GM12878 (cell line): ENCODE results near the gene PIK3C2B. TPM values are rescaled to one million over a fixed set of nuclear protein-coding genes. Genes with fewer than 3 reads are reported as not detected.

Source experiments
- ATAC-seq: fragments of 200-7000 bp; cut with Tn5 transposase; 3 replicates; pipeline ENCODE4 v1.9.1; 2020; ENCODE audit warnings: mild to moderate bottlenecking, moderate library complexity
- BruUV-seq: library from RNA; stranded (reverse); fragments of 400-500 nt; replicated peaks from 2 replicates; lab custom pipeline; 2021; lab: Mats Ljungman, UMichigan
- CTCF ChIA-PET: fragments of 300-600 bp; sonication (Branson Sonifier 250); formaldehyde crosslinking; extraction: SDS; loops from one replicate; lab custom pipeline; 2021; ENCODE audit warnings: inconsistent platforms; lab: Yijun Ruan, JAX
- POLR2A ChIA-PET: fragments of 350-600 bp; formaldehyde crosslinking; extraction: SDS; loops from one replicate; lab custom pipeline; 2021; ENCODE audit warnings: inconsistent platforms; lab: Charles Lee
- RAD21 ChIA-PET: fragments of 300-600 bp; sonication (Branson Sonifier 250); formaldehyde crosslinking; loops from one replicate; lab custom pipeline; 2023; ENCODE audit warnings: antibody characterized with exemption; ENCODE audit not compliant: unreplicated experiment; lab: Charles Lee
- SMC1A ChIA-PET: fragments of 300-600 bp; sonication (Branson Sonifier 250); formaldehyde crosslinking; loops from one replicate; lab custom pipeline; 2023; ENCODE audit not compliant: unreplicated experiment, uncharacterized antibody; lab: Charles Lee
- DNase-seq: peaks from one replicate; pipeline ENCODE4 v3.0.0-alpha.2; 2011; ENCODE audit warnings: low read depth, low spot score
- FAIRE-seq: peaks from 3 replicates; lab custom pipeline; 2011; peaks lifted over from hg19 to GRCh38; lab: Jason Lieb, UNC
- H2AFZ ChIP-seq: 2 replicates; pipeline ENCODE4 v1.6.0; 2011; ENCODE audit warnings: low read depth, low read length, control low read depth; ENCODE audit not compliant: control insufficient read depth
- H3K27ac ChIP-seq: 2 replicates; pipeline ENCODE4 v1.5.1; 2011; ENCODE audit warnings: control low read depth; ENCODE audit not compliant: control insufficient read depth, insufficient read depth
- H3K27me3 ChIP-seq, 2 experiments: replicated peaks in 1 of 2; 2 replicates each; pipeline versions ENCODE4 v1.6.0 to v1.6.1; 2011; ENCODE audit warnings: low read length in 1 of 2; ENCODE audit not compliant: control insufficient read depth in 2 of 2, insufficient read depth in 2 of 2
- H3K36me3 ChIP-seq, 2 experiments: 2 replicates each; pipeline ENCODE4 v1.5.1; 2011; ENCODE audit warnings: low read length in 1 of 2; ENCODE audit not compliant: control insufficient read depth in 2 of 2, insufficient read depth in 2 of 2
- H3K4me1 ChIP-seq: 2 replicates; pipeline ENCODE4 v1.6.1; 2011; ENCODE audit warnings: mild to moderate bottlenecking, low read length, moderate library complexity, mixed read lengths; ENCODE audit not compliant: control insufficient read depth, insufficient read depth
- H3K4me2 ChIP-seq: 2 replicates; pipeline ENCODE4 v1.6.0; 2011; ENCODE audit warnings: control low read depth; ENCODE audit not compliant: control insufficient read depth, insufficient read depth
- H3K4me3 ChIP-seq: fragments of 200-600 bp; sonication (generic); 2 replicates; pipeline ENCODE4 v1.5.1; 2016
- H3K79me2 ChIP-seq: 2 replicates; pipeline ENCODE4 v1.6.0; 2011; ENCODE audit warnings: low read length; ENCODE audit not compliant: control insufficient read depth, insufficient read depth
- H3K9ac ChIP-seq: 2 replicates; pipeline ENCODE4 v1.8.0; 2011; ENCODE audit warnings: low read length, control low read depth, mixed read lengths; ENCODE audit not compliant: control insufficient read depth, insufficient read depth
- H3K9me3 ChIP-seq: replicated peaks from 3 replicates; pipeline ENCODE4 v1.5.1; 2011; ENCODE audit warnings: mild to moderate bottlenecking, low read length; ENCODE audit not compliant: control insufficient read depth, insufficient read depth
- H4K20me1 ChIP-seq: 2 replicates; pipeline ENCODE4 v1.6.0; 2011; ENCODE audit not compliant: control insufficient read depth, insufficient read depth
- DPF2 ChIP-seq: fragments of 450-650 bp; IDR thresholded peaks from 2 replicates; pipeline ENCODE4 v1.6.1; 2017; ENCODE audit warnings: mild to moderate bottlenecking
- EP300 ChIP-seq, 2 experiments: fragments of 150-350 bp in 1 of 2; IDR thresholded peaks; 2 replicates each; pipeline ENCODE4 v1.6.1; 2011 to 2012; ENCODE audit warnings: low read depth in 2 of 2, low read length in 2 of 2, borderline replicate concordance in 1 of 2, improper control_type of control experiment in 1 of 2, inconsistent platforms in 1 of 2; ENCODE audit not compliant: control insufficient read depth in 1 of 2
- IKZF1 ChIP-seq: fragments of 450-650 bp; conservative IDR thresholded peaks from 2 replicates; pipeline ENCODE4 v1.6.1; 2017; ENCODE audit warnings: antibody characterized with exemption, mild to moderate bottlenecking
- IRF5 ChIP-seq: fragments of 450-650 bp; IDR thresholded peaks from 2 replicates; pipeline ENCODE4 v1.6.1; 2017; ENCODE audit warnings: borderline replicate concordance
- JUNB ChIP-seq: IDR thresholded peaks from 2 replicates; pipeline ENCODE4 v1.6.1; 2016; ENCODE audit warnings: antibody characterized with exemption, mild to moderate bottlenecking
- KLF5 ChIP-seq: fragments of 450-650 bp; IDR thresholded peaks from 2 replicates; pipeline ENCODE4 v1.6.1; 2014; ENCODE audit warnings: mild to moderate bottlenecking; ENCODE audit not compliant: partially characterized antibody
- MEF2B ChIP-seq: fragments of 450-650 bp; IDR thresholded peaks from 2 replicates; pipeline ENCODE4 v1.6.1; 2018; ENCODE audit warnings: mild to moderate bottlenecking, moderate library complexity; ENCODE audit not compliant: partially characterized antibody, poor library complexity, severe bottlenecking
- MTA3 ChIP-seq: IDR thresholded peaks from 2 replicates; pipeline ENCODE4 v1.6.1; 2012; ENCODE audit warnings: low read length, inconsistent platforms, borderline replicate concordance
- NFIC ChIP-seq: IDR thresholded peaks from 2 replicates; pipeline ENCODE4 v1.6.1; 2012; ENCODE audit warnings: low read depth, mild to moderate bottlenecking, inconsistent platforms, low read length, moderate library complexity
- PAX8 ChIP-seq: fragments of 450-650 bp; IDR thresholded peaks from 2 replicates; pipeline ENCODE4 v1.6.1; 2017; ENCODE audit warnings: mild to moderate bottlenecking, moderate library complexity
- RB1 ChIP-seq: fragments of 450-650 bp; formaldehyde crosslinking; IDR thresholded peaks from 2 replicates; pipeline ENCODE4 v1.6.1; 2017; ENCODE audit warnings: mild to moderate bottlenecking, borderline replicate concordance
- TCF12 ChIP-seq: IDR thresholded peaks from 2 replicates; pipeline ENCODE4 v1.6.1; 2011; ENCODE audit warnings: low read depth, mild to moderate bottlenecking, low read length
- ZNF274 ChIP-seq: IDR thresholded peaks from one replicate; pipeline ENCODE4 v1.8.0; 2011; ENCODE audit not compliant: insufficient read length, insufficient read depth
- WGBS: methylation state at CpG from one replicate; pipeline ENCODE4 v1.1.6; 2016; ENCODE audit warnings: low lambda C conversion rate; ENCODE audit not compliant: insufficient replicate concordance, insufficient coverage; ENCODE audit errors: missing lambda C conversion rate; 5-methylcytosine and 5-hydroxymethylcytosine counted together
- in situ Hi-C: fragments of 300-500 bp; cut with MboI; formaldehyde crosslinking; loops from 9 replicates; pipeline ENCODE4 v1.14.3; 2018; ENCODE audit warnings: mixed read lengths
- intact Hi-C: fragments of 100-400 bp; cut with micrococcal nuclease; formaldehyde crosslinking; loops from one replicate; pipeline ENCODE4 v1.14.2; 2022; ENCODE audit not compliant: unreplicated experiment
- polyA plus RNA-seq, 11 experiments: library from polyadenylated mRNA; depleted of rRNA in 4 of 11; unstranded in 6 of 11; stranded (reverse) in 5 of 11; fragments of >200 nt; fragmentation: Nextera tagmentation in 4 of 11; fragmentation: Illumina TruSeq in 1 of 11; extraction: Ambion mirVana in 4 of 11; extraction: Trizol in 1 of 11; gene quantifications; 1 replicate in 1 of 11; 2 replicates in 10 of 11; pipeline versions ENCODE4 v1.2.1 to v1.2.3, GENCODE V29; 2011 to 2016; ENCODE audit warnings: inconsistent platforms in 2 of 11, missing spikeins in 2 of 11, low read depth in 1 of 11
- total RNA-seq, 4 experiments: library from RNA; depleted of rRNA in 3 of 4; stranded (reverse); fragments of >200 nt in 3 of 4; fragmentation: Illumina TruSeq in 1 of 4; extraction: Trizol in 1 of 4; gene quantifications; 2 replicates each; pipeline versions ENCODE4 v1.2.1 to v1.2.3, GENCODE V29; 2013 to 2021
- TF ChIP-seq, protein P1 (sequence below): IDR thresholded peaks from 2 replicates; pipeline ENCODE4 v1.6.1; 2011; ENCODE audit warnings: borderline replicate concordance, low read depth, mild to moderate bottlenecking, moderate library complexity, low read length; ENCODE audit not compliant: insufficient read depth, poor library complexity, severe bottlenecking

Gene PIK3C2B
- total and polyA plus RNA-seq, 10 of the 15 experiments (the other 5 are each of a cell fraction or from before 2014, with no cell fraction given) = 2.2 to 38.1 (median 11.4) TPM

DNA sequence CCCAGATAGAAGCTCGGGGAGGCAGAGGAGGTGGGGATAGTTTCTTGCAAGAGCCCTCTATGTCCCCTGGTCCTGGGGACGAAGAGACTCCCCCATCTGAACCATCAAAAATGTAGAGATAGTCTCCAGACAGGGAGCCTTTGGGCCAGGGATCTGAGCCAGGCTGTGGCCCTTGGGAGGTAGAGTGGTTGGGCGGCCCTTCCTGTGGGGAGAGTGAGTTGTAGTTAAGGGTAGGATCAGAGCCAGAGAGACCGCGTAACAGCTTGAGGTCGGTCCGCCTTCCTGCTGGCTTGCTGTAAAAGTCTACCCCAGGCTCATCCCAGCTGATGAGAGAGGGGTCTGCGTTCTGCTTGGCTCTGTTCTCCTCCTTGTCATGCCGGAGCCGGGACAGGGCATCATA, 25.3 kb downstream of the PIK3C2B start:
- BruUV-seq = TSS peak; percentile 46
- Histone ChIP-seq H3K4me2 (no peak overlapping the region), H3K27ac (no peak overlapping the region), H3K9me3 (no peaks in the 10 kb centered on the region), H3K4me1 (peaks cover 28% of the 10 kb centered on the region)
- ATAC-seq = no peak
- TF ChIP-seq RB1 (no peak), IKZF1 (no peak), EP300 (IDR thresholded peaks at IDR 0.05; ENCODE audit: borderline replicate concordance in 1 of 2, control insufficient read depth in 1 of 2, low read depth in 2 of 2, low read length in 2 of 2) (no peak), DPF2 (no peak), ZNF274 (no peak), PAX8 (no peak), IRF5 (no peak), MEF2B (no peak), JUNB (no peak), TCF12 (no peak), MTA3 (no peak), NFIC (no peak), KLF5 (no peak)
- TF ChIP-seq, protein P1, sequence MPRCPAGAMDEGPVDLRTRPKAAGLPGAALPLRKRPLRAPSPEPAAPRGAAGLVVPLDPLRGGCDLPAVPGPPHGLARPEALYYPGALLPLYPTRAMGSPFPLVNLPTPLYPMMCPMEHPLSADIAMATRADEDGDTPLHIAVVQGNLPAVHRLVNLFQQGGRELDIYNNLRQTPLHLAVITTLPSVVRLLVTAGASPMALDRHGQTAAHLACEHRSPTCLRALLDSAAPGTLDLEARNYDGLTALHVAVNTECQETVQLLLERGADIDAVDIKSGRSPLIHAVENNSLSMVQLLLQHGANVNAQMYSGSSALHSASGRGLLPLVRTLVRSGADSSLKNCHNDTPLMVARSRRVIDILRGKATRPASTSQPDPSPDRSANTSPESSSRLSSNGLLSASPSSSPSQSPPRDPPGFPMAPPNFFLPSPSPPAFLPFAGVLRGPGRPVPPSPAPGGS = no peak
- TF ChIP-seq, all 136 proteins: peak for 0
- Histone ChIP-seq H3K4me3 (no peak overlapping the region), H3K9ac (no peak overlapping the region), H4K20me1 (no peaks in the 10 kb centered on the region), H2AFZ (no peak overlapping the region), H3K79me2 (no peaks in the 10 kb centered on the region), H3K27me3 (no peaks in the 10 kb centered on the region), H3K36me3 (peaks cover 10 to 13% of the 10 kb centered on the region in 2 experiments)
- ChIA-PET POLR2A (no interaction called here), CTCF (interaction anchor here (1.3 to 1.6 kb wide), 3 partner anchors 9 to 34 kb away, joined by 4 read pairs; no protein-coding TSS in a partner anchor), RAD21 (no interaction called here), SMC1A (interaction anchor here (1.2 to 1.4 kb wide), 2 partner anchors 10 to 26 kb away, joined by 4 read pairs; partner anchors contain the start of gene PIK3C2B)
- intact Hi-C loops (no loop called here), in situ Hi-C loops (no loop called here)
- FAIRE-seq (no peak), DNase-seq (no peak)
- WGBS = 97% methylated on average over 10 of the region's 10 CpGs
